Measurements from ENCODE around the gene NR3C2.

Gene NR3C2

DNA sequence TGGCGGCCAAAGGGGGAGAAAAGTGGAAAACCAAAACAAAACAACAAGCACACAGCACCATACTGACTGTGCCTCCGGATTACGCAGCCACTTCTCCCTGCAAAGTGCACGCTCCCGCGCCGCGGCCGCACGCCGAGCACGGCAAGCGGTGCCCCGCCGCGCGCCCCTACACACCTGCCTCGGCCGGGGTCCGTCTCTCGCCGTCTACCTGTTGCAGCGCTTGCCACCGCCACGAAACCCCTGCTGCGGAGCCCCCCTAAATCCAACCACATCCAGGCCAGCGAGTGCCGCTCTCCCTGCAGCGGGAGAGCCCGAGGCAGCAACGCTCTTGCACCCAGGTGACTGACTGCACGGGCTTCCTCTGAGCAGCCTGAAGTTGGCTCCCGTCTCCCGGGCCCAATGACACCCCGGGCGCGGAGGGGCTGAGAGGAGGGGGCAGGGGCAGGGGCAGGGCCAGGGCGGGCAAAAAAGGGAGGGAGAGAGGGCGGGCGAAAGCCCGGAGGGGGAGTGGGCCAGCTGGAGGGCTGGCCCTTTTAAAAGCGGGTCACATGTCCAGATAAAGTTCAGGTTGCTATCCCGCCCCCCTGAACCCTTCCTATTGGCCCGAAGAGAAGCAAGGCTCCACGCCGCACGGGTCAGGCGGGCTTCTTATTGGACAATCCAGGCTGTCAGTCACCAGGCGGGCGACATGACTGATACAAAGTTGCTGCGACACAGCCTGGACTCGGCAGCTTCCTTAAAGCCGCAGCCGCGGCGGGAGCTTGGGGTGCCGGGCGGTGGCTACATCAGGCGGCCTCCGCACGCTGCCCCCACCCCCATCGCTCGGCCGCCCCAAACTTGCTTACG, at the start of gene NR3C2:
TSS of gene NR3C2 (minus strand) at position 429 of the 846 bp plus-strand sequence.
- peaks cover 22% of the 10 kb centered on the region for H3K4me1 ChIP-seq (ENCODE audit: insufficient read depth, low read length, severe bottlenecking)
- H3K36me3 ChIP-seq (ENCODE audit: insufficient read depth, low read length): no peaks in the 10 kb centered on the region
- TF ChIP-seq, protein P1, sequence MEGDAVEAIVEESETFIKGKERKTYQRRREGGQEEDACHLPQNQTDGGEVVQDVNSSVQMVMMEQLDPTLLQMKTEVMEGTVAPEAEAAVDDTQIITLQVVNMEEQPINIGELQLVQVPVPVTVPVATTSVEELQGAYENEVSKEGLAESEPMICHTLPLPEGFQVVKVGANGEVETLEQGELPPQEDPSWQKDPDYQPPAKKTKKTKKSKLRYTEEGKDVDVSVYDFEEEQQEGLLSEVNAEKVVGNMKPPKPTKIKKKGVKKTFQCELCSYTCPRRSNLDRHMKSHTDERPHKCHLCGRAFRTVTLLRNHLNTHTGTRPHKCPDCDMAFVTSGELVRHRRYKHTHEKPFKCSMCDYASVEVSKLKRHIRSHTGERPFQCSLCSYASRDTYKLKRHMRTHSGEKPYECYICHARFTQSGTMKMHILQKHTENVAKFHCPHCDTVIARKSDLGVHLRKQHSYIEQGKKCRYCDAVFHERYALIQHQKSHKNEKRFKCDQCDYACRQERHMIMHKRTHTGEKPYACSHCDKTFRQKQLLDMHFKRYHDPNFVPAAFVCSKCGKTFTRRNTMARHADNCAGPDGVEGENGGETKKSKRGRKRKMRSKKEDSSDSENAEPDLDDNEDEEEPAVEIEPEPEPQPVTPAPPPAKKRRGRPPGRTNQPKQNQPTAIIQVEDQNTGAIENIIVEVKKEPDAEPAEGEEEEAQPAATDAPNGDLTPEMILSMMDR (IDR thresholded peaks at IDR 0.05; ENCODE audit: low read length): no peak
- no peak for TF ChIP-seq EZH2 (IDR thresholded peaks at IDR 0.05; ENCODE audit: borderline replicate concordance, low read length)
- peak within 1 kb of the TSS; percentile 85 for H3K4me2 ChIP-seq (ENCODE audit: low read length)
- peak within 1 kb of the TSS; percentile 72 for H3K9ac ChIP-seq (ENCODE audit: low read length)
- no peaks in the 10 kb centered on the region for H4K20me1 ChIP-seq (ENCODE audit: insufficient read depth, low read length)
- H3K79me2 ChIP-seq (ENCODE audit: insufficient read depth, low read length): peaks cover 10% of the 10 kb centered on the region
- H3K27ac ChIP-seq (ENCODE audit: low read depth, low read length, poor library complexity, severe bottlenecking): peak within 1 kb of the TSS; percentile 40
- H2AFZ ChIP-seq (ENCODE audit: low read length): no peak within 1 kb of the TSS
- no peaks in the 10 kb centered on the region for H3F3A ChIP-seq (ENCODE audit: insufficient read depth, low read length)
- H3K27me3 ChIP-seq (ENCODE audit: insufficient read depth, low read length): no peaks in the 10 kb centered on the region
- H3K9me3 ChIP-seq (ENCODE audit: low read length): no peaks in the 10 kb centered on the region
- peak within 1 kb of the TSS; percentile 64 for H3K4me3 ChIP-seq (ENCODE audit: low read depth, low read length, poor library complexity, severe bottlenecking)
- no peaks in the 10 kb centered on the region for H3K9me2 ChIP-seq (ENCODE audit: low read depth, low read length)

DNA sequence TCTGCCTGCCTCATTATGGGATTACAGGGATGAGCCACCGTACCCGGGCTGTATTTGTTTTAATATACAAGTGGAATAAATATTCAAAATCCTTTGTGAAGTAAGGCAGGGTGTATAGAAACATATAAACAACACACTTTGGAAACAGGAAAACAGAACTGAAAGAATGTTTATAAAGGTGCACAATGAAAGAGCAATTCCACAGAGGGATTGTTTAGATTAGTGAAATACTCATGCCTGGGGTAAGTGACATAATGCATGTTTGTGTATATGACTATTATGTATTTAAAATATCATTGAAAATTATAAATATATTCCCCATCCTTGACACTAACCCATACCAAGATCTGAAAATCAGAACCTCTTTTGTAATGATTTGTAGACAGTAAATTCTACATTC, 45.0 kb upstream of the NR3C2 start:
- H3K9me3 ChIP-seq (ENCODE audit: low read length): no peaks in the 10 kb centered on the region
- no peak overlapping the region for H3K9ac ChIP-seq (ENCODE audit: low read length)
- H3K27ac ChIP-seq (ENCODE audit: low read depth, low read length, poor library complexity, severe bottlenecking): no peak overlapping the region
- H3K27me3 ChIP-seq (ENCODE audit: insufficient read depth, low read length): no peaks in the 10 kb centered on the region
- H3K36me3 ChIP-seq (ENCODE audit: insufficient read depth, low read length): no peaks in the 10 kb centered on the region
- no peaks in the 10 kb centered on the region for H3K9me2 ChIP-seq (ENCODE audit: low read depth, low read length)
- H3K79me2 ChIP-seq (ENCODE audit: insufficient read depth, low read length): no peaks in the 10 kb centered on the region
- no peak for TF ChIP-seq EZH2 (IDR thresholded peaks at IDR 0.05; ENCODE audit: borderline replicate concordance, low read length)
- TF ChIP-seq, protein P1 (IDR thresholded peaks at IDR 0.05; ENCODE audit: low read length): no peak
- H2AFZ ChIP-seq (ENCODE audit: low read length): no peak overlapping the region
- H3K4me1 ChIP-seq (ENCODE audit: insufficient read depth, low read length, severe bottlenecking): no peaks in the 10 kb centered on the region
- H4K20me1 ChIP-seq (ENCODE audit: insufficient read depth, low read length): no peaks in the 10 kb centered on the region
- H3K4me2 ChIP-seq (ENCODE audit: low read length): no peak overlapping the region
- H3F3A ChIP-seq (ENCODE audit: insufficient read depth, low read length): no peaks in the 10 kb centered on the region
- H3K4me3 ChIP-seq (ENCODE audit: low read depth, low read length, poor library complexity, severe bottlenecking): no peak overlapping the region

DNA sequence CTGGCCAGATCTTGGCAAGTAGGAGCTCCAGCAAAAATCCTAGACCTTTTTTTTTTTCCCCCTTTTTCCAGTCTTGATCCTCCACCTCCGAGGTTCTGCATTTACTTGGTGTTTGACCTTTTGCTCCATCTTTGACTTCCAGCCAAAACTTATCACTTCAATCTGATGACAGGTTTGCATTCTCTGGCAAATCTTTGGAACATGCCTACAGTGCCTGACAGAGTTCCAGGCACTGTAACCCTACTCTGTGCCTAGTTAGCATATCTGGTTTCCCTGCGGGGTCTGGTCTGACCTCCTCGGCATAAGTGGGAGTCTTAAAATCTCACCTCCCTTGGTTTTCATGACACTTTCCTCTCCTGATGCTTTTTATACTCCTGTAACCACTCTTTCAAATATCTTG, 39.4 kb upstream of the NR3C2 start:
- Histone ChIP-seq H3K79me2 (ENCODE audit: insufficient read depth, low read length) (no peaks in the 10 kb centered on the region), H2AFZ (ENCODE audit: low read length) (no peak overlapping the region), H4K20me1 (ENCODE audit: insufficient read depth, low read length) (no peaks in the 10 kb centered on the region), H3K27me3 (ENCODE audit: insufficient read depth, low read length) (no peaks in the 10 kb centered on the region), H3K4me3 (ENCODE audit: low read depth, low read length, poor library complexity, severe bottlenecking) (no peak overlapping the region), H3K36me3 (ENCODE audit: insufficient read depth, low read length) (no peaks in the 10 kb centered on the region), H3K9me3 (ENCODE audit: low read length) (no peaks in the 10 kb centered on the region), H3K9me2 (ENCODE audit: low read depth, low read length) (no peaks in the 10 kb centered on the region), H3K4me1 (ENCODE audit: insufficient read depth, low read length, severe bottlenecking) (no peaks in the 10 kb centered on the region), H3K27ac (ENCODE audit: low read depth, low read length, poor library complexity, severe bottlenecking) (no peak overlapping the region), H3K9ac (ENCODE audit: low read length) (no peak overlapping the region), H3F3A (ENCODE audit: insufficient read depth, low read length) (no peaks in the 10 kb centered on the region), H3K4me2 (ENCODE audit: low read length) (no peak overlapping the region)
- TF ChIP-seq EZH2 (IDR thresholded peaks at IDR 0.05; ENCODE audit: borderline replicate concordance, low read length): no peak
- TF ChIP-seq, protein P1 (IDR thresholded peaks at IDR 0.05; ENCODE audit: low read length): no peak

All from OCI-LY1 (cell line).